ENCODE results near the gene TRIM41. TPM values are rescaled to one million over a fixed set of nuclear protein-coding genes. Genes with fewer than 3 reads are reported as not detected.

Gene TRIM41
- total and polyA plus RNA-seq, 9 of the 15 experiments (the other 6 are each of a cell fraction or from before 2014, with no cell fraction given): 1.8 to 47.6 (median 20.9) TPM

- TF ChIP-seq E2F8 (IDR thresholded peaks at IDR 0.05; ENCODE audit: low read depth, partially characterized antibody) (peak; percentile 21), JUN (IDR thresholded peaks at IDR 0.05; ENCODE audit: borderline replicate concordance, low read depth, low read length) (no peak), JUN (CRISPR knock-in tag; IDR thresholded peaks at IDR 0.05; ENCODE audit: borderline replicate concordance) (no peak), KDM5B (IDR thresholded peaks at IDR 0.05; ENCODE audit: insufficient replicate concordance, low read depth, low read length) (peak; percentile 33), ZNF140 (CRISPR knock-in tag; IDR thresholded peaks at IDR 0.05) (no peak), ID3 (CRISPR knock-in tag; IDR thresholded peaks at IDR 0.05) (no peak), ID3 (tag; IDR thresholded peaks at IDR 0.05) (no peak), DMBX1 (CRISPR knock-in tag; IDR thresholded peaks at IDR 0.05; ENCODE audit: borderline replicate concordance) (0 out of 2 replicates have a peak, but pooled peaks have one; percentile 36), ZNF324 (CRISPR knock-in tag; IDR thresholded peaks at IDR 0.05) (no peak), CC2D1A (IDR thresholded peaks at IDR 0.05) (peak; percentile 72; the same call in 1 of the 2 replicates), ZNF24 (IDR thresholded peaks at IDR 0.05) (peak; percentile 75), LARP7 (IDR thresholded peaks at IDR 0.05) (0 out of 2 replicates have a peak, but pooled peaks have one; percentile 46), CHCHD3 (CRISPR knock-in tag; IDR thresholded peaks at IDR 0.05) (no peak), XRCC5 (IDR thresholded peaks at IDR 0.05; ENCODE audit: low read depth, low read length) (no peak), SMARCE1 (IDR thresholded peaks at IDR 0.05) (no peak), TCF7L2 (IDR thresholded peaks at IDR 0.05; ENCODE audit: low read depth, low read length) (no peak), ESRRA (IDR thresholded peaks at IDR 0.05; ENCODE audit: borderline replicate concordance, low read depth) (0 out of 2 replicates have a peak, but pooled peaks have one; percentile 51), ZBTB17 (CRISPR knock-in tag; IDR thresholded peaks at IDR 0.05) (no peak), NRF1 (conservative IDR thresholded peaks at IDR 0.05 in 1 of 2, IDR thresholded peaks at IDR 0.05 in 1 of 2) (peak; percentile 28 to 45; a peak in 2 of 4 replicates), POLR2B (IDR thresholded peaks at IDR 0.05; ENCODE audit: low read depth, partially characterized antibody) (no peak)
- TF ChIP-seq, protein P1, sequence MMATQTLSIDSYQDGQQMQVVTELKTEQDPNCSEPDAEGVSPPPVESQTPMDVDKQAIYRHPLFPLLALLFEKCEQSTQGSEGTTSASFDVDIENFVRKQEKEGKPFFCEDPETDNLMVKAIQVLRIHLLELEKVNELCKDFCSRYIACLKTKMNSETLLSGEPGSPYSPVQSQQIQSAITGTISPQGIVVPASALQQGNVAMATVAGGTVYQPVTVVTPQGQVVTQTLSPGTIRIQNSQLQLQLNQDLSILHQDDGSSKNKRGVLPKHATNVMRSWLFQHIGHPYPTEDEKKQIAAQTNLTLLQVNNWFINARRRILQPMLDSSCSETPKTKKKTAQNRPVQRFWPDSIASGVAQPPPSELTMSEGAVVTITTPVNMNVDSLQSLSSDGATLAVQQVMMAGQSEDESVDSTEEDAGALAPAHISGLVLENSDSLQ (IDR thresholded peaks at IDR 0.05): peak; percentile 78
- TF ChIP-seq, protein P2, sequence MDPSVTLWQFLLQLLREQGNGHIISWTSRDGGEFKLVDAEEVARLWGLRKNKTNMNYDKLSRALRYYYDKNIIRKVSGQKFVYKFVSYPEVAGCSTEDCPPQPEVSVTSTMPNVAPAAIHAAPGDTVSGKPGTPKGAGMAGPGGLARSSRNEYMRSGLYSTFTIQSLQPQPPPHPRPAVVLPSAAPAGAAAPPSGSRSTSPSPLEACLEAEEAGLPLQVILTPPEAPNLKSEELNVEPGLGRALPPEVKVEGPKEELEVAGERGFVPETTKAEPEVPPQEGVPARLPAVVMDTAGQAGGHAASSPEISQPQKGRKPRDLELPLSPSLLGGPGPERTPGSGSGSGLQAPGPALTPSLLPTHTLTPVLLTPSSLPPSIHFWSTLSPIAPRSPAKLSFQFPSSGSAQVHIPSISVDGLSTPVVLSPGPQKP (CRISPR knock-in tag; IDR thresholded peaks at IDR 0.05): no peak
- TF ChIP-seq, protein P3, sequence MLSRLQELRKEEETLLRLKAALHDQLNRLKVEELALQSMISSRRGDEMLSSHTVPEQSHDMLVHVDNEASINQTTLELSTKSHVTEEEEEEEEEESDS (CRISPR knock-in tag; IDR thresholded peaks at IDR 0.05): no peak
Observed at GRCh38 chr5:181215997-181216989, 6.8 kb upstream of the TRIM41 start (continued).

Measured in K562 (cell line).